SK-N-SH (cell line): Measurements from ENCODE around the gene CHRM5.

Source experiments
- CHD2 ChIP-seq: fragments of 150-350 bp; IDR thresholded peaks from 2 replicates; pipeline ENCODE4 v1.6.1; 2018; ENCODE audit warnings: low read length; ENCODE audit not compliant: partially characterized antibody
- CTCF ChIP-seq: fragments of 200-600 bp; sonication (generic); IDR thresholded peaks from 2 replicates; pipeline ENCODE4 v1.6.1; 2017; ENCODE audit warnings: antibody characterized with exemption, mild to moderate bottlenecking, moderate library complexity
- EP300 ChIP-seq, 2 experiments: IDR thresholded peaks; 2 replicates each; pipeline versions ENCODE4 v1.4.0 to v1.6.1; 2012; ENCODE audit warnings: borderline replicate concordance in 1 of 2, low read depth in 1 of 2, low read length in 1 of 2
- IRF3 ChIP-seq: fragments of 150-350 bp; IDR thresholded peaks from 2 replicates; pipeline ENCODE4 v1.6.1; 2016; ENCODE audit warnings: mild to moderate bottlenecking, low read depth, low read length
- POLR2AphosphoS5 ChIP-seq: IDR thresholded peaks from 2 replicates; pipeline ENCODE4 v1.6.1; 2012; ENCODE audit warnings: low read depth, low read length
- RAD21 ChIP-seq: IDR thresholded peaks from 2 replicates; pipeline ENCODE4 v1.6.1; 2012; ENCODE audit warnings: mild to moderate bottlenecking, low read length
- RCOR1 ChIP-seq: fragments of 150-350 bp; IDR thresholded peaks from 2 replicates; pipeline ENCODE4 v1.6.1; 2017; ENCODE audit warnings: antibody characterized with exemption, low read length
- REST ChIP-seq: IDR thresholded peaks from 2 replicates; pipeline ENCODE4 v1.6.1; 2012; ENCODE audit warnings: mild to moderate bottlenecking, low read depth, low read length, moderate library complexity
- RFX5 ChIP-seq: IDR thresholded peaks from 2 replicates; pipeline ENCODE4 v1.6.1; 2012; ENCODE audit warnings: mild to moderate bottlenecking, improper control_type of control experiment, low read length

GRCh38 chr15:33960549-33960935 is 7.8 kb upstream of the CHRM5 start:
- TF ChIP-seq EP300 (IDR thresholded peaks at IDR 0.05; ENCODE audit: borderline replicate concordance in 1 of 2, low read depth in 1 of 2, low read length in 1 of 2) (no peak), CTCF (no peak), POLR2AphosphoS5 (no peak), RFX5 (no peak), IRF3 (no peak), RAD21 (no peak), CHD2 (no peak), RCOR1 (no peak), REST (no peak)
